CD4-positive, alpha-beta T cell treated with Interleukin-15 for 1 hour (primary cell): ENCODE measurements around the gene AMDHD1.

ENCODE experiments used
- DNase-seq: peaks from one replicate; pipeline ENCODE4 v3.0.0-alpha.2; 2020

AMDHD1 gene

DNA sequence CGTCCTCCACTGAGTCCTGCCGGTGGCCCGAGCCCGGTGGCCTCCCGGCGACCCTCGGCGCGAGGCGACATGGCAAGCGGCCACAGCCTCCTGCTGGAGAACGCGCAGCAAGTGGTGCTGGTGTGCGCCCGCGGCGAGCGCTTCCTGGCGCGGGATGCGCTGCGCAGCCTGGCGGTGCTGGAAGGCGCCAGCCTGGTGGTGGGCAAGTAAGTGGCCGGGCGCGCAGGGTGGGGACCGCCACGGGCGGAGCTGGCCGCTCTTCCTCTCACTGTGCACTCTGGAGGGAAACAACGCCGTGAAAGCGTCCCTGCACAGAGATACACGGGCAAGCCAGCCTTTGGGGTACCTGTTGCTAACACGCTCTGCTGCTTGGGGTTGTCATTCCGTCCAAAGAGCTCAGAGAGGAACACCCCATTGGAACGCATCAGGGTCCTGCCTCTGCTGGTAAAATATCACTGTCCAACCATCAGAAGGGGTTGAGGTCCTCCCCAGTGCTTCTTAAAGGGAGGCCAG, at the start of gene AMDHD1:
Gene AMDHD1 (plus strand): TSS at position 2 of the 513 bp plus-strand sequence. CDS start 68 bp downstream, at position 70.
- peak; percentile 43 for DNase-seq

DNA sequence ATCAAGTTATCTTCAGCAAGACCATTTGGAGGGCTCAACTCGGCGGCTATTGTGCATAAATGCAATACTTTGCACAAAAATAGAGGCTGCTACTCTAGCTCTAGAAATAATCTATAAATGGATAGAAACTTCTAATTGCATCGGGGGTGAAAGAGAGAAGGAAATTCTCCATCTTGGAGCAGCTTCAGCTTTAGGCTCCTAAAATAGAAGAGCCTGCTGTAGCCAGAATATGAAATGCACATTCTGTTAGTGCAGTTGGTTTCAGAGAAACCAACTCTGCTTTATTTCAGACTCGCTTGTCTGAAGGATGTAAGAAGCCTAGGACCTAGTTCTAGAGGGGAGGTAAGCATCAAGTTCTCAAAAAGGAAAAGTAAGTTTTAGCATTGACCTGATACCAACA, 46.3 kb upstream of the AMDHD1 start:
- no peak for DNase-seq

DNA sequence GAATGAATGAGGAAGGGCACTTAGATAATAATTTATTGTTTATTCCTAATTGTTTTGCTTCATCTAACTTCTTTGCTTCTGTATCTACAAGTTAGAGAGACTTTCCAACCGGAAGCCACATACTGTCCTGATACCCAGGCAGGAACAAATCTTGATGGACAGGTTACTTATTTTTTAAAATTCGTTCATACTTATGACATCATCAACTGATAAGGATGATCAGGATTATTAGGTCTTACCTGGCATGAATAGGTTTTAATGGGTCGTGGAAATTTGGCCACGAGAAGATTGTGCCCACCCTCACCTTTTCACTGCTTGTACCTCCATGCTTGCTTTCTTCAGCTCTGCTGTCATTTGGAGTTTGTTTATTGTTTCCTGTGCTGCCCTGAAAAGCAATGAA, 45.0 kb upstream of the AMDHD1 start:
- DNase-seq, result no peak

- DNase-seq, result no peak
Observed at GRCh38 chr12:95908573-95908972, 34.6 kb upstream of the AMDHD1 start.

DNA sequence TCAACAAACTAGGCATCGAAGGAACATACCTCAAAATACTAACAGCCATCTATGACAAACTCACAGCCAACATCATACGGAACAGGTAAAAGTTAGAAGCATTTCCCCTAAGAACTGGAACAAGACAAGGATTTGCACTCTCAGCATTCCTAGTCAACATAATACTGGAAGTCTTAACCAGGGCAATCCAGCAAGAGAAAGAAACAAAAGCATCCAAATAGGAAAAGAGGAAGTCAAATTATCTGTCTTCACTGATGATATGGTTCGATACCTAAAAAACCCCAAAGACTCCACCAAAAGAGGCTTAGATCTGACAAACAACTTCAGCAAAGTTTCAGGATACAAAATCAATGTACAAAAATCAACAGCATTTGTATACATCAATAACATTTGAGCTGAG, 33.3 kb upstream of the AMDHD1 start:
- DNase-seq, result no peak

DNA sequence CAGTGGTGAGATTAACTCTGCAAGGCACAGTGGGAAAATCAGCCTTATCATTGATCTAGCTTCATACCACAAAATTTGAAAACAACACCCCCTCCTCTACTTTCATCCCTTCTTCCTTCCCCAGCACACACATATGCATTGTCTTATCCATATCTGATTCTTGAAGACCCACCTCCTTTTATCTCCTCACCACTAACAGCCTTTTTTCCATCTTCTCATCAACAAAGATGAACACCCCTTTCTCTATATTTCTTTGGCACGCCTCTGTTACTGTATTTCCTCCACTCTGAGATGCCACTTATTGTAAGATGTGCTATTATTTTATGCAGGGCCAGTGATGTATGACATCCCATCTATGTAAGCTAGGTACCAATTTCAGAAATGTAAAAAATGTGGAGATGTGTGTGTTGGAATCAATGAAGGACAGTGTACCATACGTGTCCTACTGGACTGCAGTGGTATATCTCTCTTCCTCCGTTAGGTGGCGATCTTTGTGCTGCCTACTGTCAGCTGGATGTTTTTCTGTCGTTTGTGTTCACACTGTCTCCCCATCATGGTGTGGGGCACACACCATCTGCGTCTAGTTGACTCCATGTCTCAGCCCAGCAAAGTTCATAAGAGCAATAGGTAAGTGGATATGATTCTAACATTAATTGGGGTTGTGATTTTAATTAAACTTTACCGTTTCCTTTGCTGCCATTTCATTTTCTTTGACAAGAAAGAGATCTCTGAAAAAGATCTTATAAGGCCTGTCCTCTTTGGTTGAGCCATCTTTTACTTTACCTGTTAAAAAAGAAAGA, 24.7 kb upstream of the AMDHD1 start:
- DNase-seq, result peak; percentile 41

- DNase-seq, result no peak
Observed at GRCh38 chr12:95919110-95919509, 24.0 kb upstream of the AMDHD1 start.

- no peak for DNase-seq
Observed at GRCh38 chr12:95922231-95922630, 20.9 kb upstream of the AMDHD1 start.

DNA sequence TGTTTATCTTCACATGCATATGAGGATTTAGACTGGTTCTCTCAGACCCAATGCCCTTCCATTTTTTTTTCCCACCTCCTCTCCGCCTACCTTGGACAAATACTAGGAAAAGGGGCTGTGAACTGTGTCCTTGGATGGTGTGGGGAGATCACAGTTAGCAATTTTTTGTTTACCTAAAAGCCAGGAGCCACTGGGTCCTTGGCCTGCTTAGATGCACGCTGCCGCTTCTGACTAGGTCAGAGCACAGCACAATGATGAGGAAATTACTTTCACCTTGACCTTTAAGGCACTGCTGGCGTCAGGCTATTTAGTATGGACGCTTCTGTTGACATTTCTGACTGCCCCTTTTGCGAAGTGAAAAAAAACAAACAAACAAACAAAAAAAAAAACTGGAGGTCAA, 2.6 kb upstream of the AMDHD1 start:
- no peak for DNase-seq

GRCh38 chr12:95942101-95942523, 1.0 kb upstream of the AMDHD1 start:
- DNase-seq, result no peak

DNA sequence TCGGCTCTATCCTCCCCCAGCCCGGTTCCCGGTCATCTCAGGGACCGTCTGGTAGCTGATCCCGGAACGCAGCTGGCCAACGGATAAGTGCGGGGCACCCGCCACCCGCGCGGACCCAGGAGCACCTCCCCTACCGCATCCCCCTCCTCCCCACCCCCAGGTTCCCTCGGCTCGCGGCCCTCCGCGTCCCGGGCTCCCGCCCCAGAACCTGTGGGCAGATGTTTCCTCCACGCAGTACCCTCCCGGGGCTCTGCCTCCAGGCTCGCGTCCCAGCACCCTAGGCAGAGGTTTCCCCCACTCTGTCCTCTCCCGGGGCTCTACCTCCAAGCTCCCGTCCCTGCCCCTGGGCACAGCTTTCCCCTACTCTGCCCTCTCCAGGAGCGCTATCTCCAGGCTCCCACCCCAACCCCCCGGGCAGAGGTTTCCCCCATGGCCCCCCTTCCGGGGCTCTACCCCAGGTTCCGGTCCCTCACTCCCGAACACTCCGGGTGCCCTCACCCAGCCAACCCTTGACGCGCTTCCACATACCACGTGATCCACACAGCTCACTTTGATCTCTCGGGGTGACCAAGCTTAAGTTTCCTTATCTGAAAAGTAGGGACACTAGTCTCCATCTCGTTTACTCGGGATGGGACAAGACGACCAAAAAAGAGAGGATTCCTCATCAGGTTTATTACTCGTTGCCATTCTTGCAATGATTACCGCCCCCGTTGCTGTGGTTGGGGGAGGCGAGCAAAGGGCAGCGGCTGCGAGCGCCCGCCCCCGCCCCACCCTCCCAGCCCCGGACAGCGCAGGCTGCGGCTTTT, 404 bp upstream of the AMDHD1 start, which contains the start of gene CCDC38:
Gene CCDC38 (minus strand): TSS at position 91 of the 806 bp plus-strand sequence. CDS start 6,105 bp downstream, outside the sequence.
- peak; percentile 83 for DNase-seq

DNA sequence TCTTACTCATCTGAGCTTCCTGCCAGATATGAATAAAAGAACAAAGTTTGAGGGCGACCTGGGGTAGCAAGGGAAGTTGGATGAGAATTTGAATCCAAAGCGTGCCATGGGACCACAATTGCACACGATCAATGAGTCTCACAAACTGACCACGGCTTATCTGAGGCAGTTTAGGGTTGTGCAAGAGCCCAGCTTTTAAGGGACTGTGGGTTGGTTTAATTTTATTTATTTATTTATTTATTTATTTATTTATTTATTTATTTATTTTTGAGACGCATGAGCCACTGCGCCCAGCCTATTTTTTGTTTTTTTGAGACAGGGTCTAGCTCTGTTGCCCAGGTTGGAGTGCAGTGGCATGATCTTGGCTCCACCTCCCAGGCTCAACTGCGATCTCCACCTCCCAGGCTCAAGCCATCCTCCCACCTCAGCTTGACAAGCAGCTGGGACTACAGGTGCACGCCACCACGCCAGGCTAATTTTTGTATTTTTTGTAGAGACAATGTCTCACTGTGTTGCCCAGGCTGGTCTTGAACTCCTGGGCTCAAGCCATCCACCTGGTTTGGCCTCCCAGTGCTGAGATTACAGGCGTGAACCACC, 1.1 kb downstream of the AMDHD1 start:
- DNase-seq, result no peak

- no peak for DNase-seq
Observed at GRCh38 chr12:95949477-95950206, 6.5 kb downstream of the AMDHD1 start.

- no peak for DNase-seq
Observed at GRCh38 chr12:95951515-95951914, 8.4 kb downstream of the AMDHD1 start.

DNA sequence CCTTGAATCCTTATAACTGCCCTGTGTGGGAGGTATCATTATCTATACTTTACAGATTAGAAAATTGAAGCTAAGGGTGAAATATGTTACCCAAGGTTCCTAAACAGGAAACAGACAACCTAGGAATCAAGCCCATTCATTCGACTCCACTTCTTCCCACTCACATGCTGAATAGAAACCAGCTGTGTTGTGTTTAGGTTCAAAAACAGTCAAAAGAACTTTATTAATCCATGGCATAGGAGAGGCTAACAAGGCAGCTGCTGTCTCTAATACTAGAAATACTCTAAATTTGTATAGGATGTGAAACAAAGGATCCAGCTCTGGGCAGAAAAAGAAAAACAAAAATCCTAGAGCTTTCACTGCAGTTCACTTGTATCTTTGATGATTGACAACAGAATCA, 9.9 kb downstream of the AMDHD1 start:
- no peak for DNase-seq

- DNase-seq, result no peak
Observed at GRCh38 chr12:95955549-95956159, 12.5 kb downstream of the AMDHD1 start.

DNA sequence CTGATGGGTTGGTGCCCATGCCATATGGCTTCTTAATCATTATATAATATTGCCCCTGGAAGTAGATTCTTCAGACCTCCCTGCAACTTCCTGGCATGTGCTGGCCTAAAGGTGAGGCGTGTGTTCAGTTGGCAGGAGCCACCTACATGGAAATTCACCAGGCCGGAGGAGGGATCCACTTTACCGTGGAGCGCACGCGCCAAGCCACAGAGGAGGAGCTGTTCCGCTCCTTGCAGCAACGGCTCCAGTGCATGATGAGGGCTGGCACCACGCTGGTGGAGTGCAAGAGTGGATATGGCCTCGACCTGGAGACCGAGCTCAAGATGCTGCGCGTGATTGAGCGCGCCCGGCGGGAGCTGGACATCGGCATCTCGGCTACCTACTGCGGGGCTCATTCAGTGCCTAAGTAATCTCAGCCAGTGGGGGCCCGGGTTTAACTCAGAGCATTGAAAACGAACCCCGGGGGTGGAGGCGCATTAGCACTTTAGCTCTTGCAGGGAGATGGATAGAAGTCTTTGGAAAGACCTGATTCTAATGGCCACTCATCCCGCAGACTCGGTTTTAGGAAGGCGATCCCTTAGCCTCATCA, 13.5 kb downstream of the AMDHD1 start:
- DNase-seq, result no peak

DNA sequence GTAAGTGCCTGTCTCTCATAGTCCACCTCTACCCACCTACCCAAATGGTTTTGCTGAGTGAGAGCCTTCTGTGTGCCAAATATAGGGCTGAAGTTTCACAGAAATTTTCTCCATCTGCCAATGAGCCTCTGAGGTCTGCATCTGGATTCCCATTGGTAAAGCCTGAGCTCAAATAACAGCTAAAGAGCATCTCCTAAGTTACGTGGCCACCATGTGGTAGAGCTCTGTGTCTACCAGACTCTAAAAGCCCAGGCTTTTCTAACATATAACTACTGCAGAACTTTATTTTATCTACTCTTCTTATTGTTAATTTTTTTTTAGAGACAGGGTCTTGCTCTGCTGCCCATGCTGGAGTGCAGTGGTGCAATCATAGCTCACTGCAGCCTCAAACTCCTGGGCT, 16.0 kb downstream of the AMDHD1 start:
- DNase-seq, result no peak

DNA sequence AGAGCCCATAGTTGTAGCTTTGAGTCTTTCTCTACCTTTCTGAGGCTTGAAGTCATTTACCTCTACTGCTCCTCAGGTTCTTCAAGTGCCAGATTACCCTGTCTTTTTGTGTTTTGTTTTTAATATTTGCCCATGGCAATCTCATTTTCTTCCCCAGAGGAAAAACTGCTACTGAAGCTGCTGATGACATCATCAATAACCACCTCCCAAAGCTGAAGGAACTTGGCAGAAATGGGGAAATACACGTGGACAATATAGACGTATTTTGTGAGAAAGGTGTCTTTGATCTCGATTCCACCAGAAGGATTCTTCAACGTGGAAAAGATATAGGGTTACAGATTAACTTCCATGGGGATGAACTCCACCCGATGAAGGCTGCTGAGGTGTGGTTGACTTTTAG, 17.1 kb downstream of the AMDHD1 start:
- no peak for DNase-seq

- DNase-seq, result no peak
Observed at GRCh38 chr12:95962222-95962621, 19.1 kb downstream of the AMDHD1 start.

DNA sequence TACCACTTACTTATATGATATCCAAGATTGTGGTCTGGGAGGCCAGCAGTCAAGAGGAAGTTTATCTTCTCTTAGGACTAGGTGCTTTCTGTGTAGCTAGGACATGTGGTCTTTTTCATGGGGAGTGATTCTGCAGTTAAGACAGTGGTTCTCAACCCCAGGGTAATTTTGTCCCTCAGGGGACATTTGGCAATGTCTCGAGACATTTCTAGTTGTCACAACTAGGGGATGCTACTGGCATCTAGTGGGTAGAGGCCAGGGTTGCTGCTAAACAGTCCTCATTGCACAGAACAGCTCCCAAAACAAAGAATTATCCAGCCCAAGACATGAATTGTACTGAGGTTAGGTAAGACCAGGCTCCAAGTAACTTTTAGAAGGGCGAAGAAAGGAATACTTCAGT, 20.0 kb downstream of the AMDHD1 start:
- DNase-seq, result no peak
